Esophagus (tissue), 2 donors: Measurements from ENCODE around the gene KRTAP4-3. TPM values are rescaled to one million over a fixed set of nuclear protein-coding genes. Genes with fewer than 3 reads are reported as not detected.

Source experiments
- H3K27ac ChIP-seq, 2 donors: one replicate each; pipeline ENCODE4 v1.5.1; 2013; ENCODE audit warnings: low read depth in 2 of 2, mild to moderate bottlenecking in 2 of 2, inconsistent platforms in 1 of 2, low read length in 1 of 2, moderate library complexity in 1 of 2
- H3K27me3 ChIP-seq, 2 donors: one replicate each; pipeline ENCODE4 v1.6.1; 2013; ENCODE audit warnings: low read length in 2 of 2, control low read depth in 1 of 2, mild to moderate bottlenecking in 1 of 2; ENCODE audit not compliant: insufficient read depth in 2 of 2, control insufficient read depth in 1 of 2
- H3K36me3 ChIP-seq, 2 donors: one replicate each; pipeline ENCODE4 v1.6.1; 2013; ENCODE audit warnings: low read length in 1 of 2; ENCODE audit not compliant: control insufficient read depth in 2 of 2, insufficient read depth in 2 of 2
- H3K4me1 ChIP-seq, 2 donors: one replicate each; pipeline ENCODE4 v1.6.1; 2013; ENCODE audit warnings: low read length in 1 of 2; ENCODE audit not compliant: control insufficient read depth in 2 of 2, insufficient read depth in 2 of 2
- H3K4me3 ChIP-seq, 2 donors: one replicate each; pipeline ENCODE4 v1.5.1; 2013; ENCODE audit warnings: low read length in 2 of 2, mild to moderate bottlenecking in 2 of 2, low read depth in 1 of 2, moderate library complexity in 1 of 2
- H3K9me3 ChIP-seq, 2 donors: one replicate each; pipeline ENCODE4 v1.6.1; 2013; ENCODE audit warnings: mild to moderate bottlenecking in 2 of 2, low read depth in 1 of 2, low read length in 1 of 2, moderate library complexity in 1 of 2; ENCODE audit not compliant: control insufficient read depth in 2 of 2, insufficient read depth in 1 of 2
- WGBS, 2 donors: extraction: QIAGEN DNeasy Blood & Tissue Kit; methylation state at CpG; one replicate each; pipeline ENCODE4 v1.1.7; 2013; 5-methylcytosine and 5-hydroxymethylcytosine counted together
- polyA plus RNA-seq, 2 donors: library from polyadenylated mRNA; stranded (reverse); fragments of 200-250 nt; gene quantifications; one replicate each; pipeline ENCODE4 v1.2.3, GENCODE V29; 2013
- donor health status: healthy with polysubstance abuse.
- donor health status: Bipolar disorder and iron deficiency.

The KRTAP4-3 gene
- polyA plus RNA-seq, 2 donors, result not detected

DNA sequence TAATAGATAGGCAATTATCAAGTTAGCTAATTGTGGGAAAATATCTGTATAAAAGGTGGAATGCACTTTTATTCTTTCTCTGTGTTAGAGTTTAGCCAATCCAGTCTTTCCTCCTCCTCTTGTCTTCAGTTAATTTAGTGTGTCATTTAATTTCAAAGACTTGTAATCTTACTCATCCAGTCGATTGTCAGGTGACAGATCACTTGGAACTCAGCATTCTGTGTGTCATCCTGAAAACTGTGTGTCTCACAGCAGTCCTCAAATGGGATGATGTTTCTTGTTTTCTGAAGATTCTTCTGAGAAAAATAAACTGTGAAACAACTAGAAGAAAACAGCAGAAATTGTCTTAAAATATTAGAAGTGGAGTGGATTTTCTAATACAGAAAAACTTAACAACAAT lies 17.0 kb upstream of the KRTAP4-3 start:
- no peak overlapping the region for H3K4me3 ChIP-seq
- no peaks in the 10 kb centered on the region for H3K27me3 ChIP-seq
- H3K27ac ChIP-seq, result no peak overlapping the region
- H3K9me3 ChIP-seq, result no peaks in the 10 kb centered on the region
- 40 to 41% methylated on average over 1 of the region's 1 CpG for WGBS, 2 donors
- no peaks in the 10 kb centered on the region for H3K4me1 ChIP-seq
- H3K36me3 ChIP-seq, result no peaks in the 10 kb centered on the region

DNA sequence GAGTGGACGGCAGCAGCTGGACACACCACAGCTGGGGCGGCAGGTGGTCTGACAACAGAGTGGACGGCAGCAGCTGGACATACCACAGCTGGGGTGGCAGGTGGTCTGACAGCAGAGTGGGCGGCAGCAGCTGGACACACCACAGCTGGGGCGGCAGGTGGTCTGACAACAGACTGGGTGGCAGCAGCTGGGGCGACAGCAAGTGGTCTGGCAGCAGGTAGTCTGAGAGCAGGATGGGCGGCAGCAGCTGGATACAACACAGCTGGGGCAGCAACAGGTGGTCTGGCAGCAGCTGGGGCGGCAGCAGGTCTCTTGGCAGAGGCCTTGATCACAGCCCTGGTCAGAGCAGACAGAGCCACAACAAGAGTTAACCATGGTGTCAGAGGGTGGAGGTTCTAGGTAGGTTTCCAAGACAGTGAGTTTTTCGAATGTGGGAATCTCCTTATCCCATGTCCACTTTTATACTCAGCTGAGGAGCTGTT lies 16.5 kb upstream of the KRTAP4-3 start, which contains the start of gene KRTAP4-1:
KRTAP4-1 (minus strand) TSS at position 432 of the 482 bp plus-strand sequence; CDS start at position 375, 57 bp downstream.
- H3K9me3 ChIP-seq, result no peaks in the 10 kb centered on the region
- H3K4me3 ChIP-seq, result no peak within 1 kb of the TSS
- H3K36me3 ChIP-seq, result no peaks in the 10 kb centered on the region
- no peaks in the 10 kb centered on the region for H3K4me1 ChIP-seq
- H3K27ac ChIP-seq, result no peak within 1 kb of the TSS
- WGBS, 2 donors, result 63 to 67% methylated on average over 9 of the region's 9 CpGs
- H3K27me3 ChIP-seq, result no peaks in the 10 kb centered on the region

DNA sequence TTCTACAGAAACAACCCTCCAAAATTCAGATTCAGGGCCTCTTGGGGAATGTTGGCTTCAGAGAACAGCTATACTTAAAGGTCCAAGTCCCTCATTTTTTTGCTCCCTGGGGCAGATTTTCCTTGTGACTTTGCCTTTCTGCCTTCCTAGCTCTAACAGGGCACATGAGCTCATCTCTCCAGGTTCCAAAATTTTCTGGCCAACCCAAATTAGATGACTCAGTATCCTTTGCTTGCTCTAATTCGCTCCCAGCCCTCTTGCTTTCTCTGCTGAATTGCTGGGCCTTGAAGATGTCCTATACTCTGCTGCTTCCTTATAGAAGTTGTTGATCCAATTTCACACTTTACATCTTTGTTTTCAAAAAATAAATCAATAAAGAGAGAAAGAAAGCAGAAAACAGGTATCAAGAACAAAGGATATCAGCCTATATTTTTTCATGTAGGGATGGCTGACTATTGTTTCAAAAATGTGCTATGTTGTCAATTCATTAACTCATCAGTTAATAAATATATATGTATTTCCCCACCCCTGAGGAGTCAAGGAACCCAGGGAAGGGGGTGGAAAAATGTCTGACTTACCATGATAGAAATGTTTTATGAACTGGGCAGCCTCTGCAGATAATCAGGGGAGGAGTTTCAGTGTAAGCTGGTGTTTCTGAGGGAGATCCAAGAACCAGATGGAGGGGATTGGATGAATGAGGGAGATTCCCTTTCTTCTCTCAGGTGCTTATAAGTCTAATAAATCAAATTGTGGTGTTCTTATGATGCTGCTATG lies 11.0 kb upstream of the KRTAP4-3 start:
- no peak overlapping the region for H3K4me3 ChIP-seq
- 70 to 72% methylated on average over 1 of the region's 1 CpG for WGBS, 2 donors
- peaks cover 0 to 3% of the 10 kb centered on the region in 2 donors for H3K27me3 ChIP-seq
- H3K36me3 ChIP-seq, result no peaks in the 10 kb centered on the region
- no peaks in the 10 kb centered on the region for H3K9me3 ChIP-seq
- H3K27ac ChIP-seq, result no peak overlapping the region
- no peaks in the 10 kb centered on the region for H3K4me1 ChIP-seq

DNA sequence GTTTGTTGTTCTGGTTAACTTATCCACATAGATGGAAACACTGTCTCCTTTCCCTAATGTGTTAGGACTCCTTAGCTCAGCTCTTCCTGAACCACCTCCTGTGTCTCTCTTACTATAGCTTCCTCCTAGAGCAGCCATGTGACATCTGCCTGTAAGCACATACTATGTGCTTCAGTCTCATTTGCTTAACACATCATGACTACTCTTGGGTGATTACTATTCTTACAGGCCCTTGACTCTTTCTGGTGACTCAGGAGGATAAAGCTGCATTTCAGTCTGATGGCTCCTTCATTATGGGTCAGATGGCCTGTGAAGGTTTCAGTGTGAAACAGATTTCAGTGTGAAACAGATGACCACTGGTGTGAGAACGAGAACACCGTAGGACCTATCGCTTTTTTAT lies 10.3 kb upstream of the KRTAP4-3 start:
- Histone ChIP-seq H3K36me3 (no peaks in the 10 kb centered on the region), H3K27ac (no peak overlapping the region), H3K4me3 (no peak overlapping the region), H3K4me1 (no peaks in the 10 kb centered on the region), H3K9me3 (no peaks in the 10 kb centered on the region), H3K27me3 (peaks cover 0 to 3% of the 10 kb centered on the region in 2 donors)
- WGBS, 2 donors, result 94 to 96% methylated on average over 3 of the region's 3 CpGs

DNA sequence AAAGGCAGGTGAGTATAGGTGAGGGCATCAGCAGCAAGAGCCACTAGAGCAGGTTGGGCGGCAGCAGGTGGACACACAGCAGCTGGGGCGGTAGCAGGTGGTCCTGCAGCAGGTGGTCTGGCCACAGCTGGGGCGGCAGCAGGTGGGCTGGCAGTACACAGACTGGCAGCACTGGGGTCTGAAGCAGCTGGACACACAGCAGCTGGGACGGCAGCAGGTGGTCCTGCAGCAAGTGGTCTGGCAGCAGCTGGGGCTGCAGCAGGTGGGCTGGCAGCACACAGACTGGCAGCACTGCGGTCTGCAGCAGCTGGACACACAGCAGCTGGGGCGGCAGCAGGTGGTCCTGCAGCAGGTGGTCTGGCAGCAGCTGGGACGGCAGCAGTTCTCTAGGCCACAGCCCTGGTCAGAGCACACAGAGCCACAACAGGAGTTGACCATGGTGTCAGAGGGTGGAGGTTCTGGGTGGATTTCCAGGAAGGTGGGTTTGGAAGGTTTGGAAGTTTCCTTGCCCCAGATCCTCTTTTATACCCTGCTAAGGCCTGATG lies 9.8 kb upstream of the KRTAP4-3 start, which contains the start of gene KRTAP4-2:
KRTAP4-2 (minus strand) TSS at position 495 of the 545 bp plus-strand sequence; CDS start at position 438, 57 bp downstream.
- H3K27ac ChIP-seq, result no peak within 1 kb of the TSS

DNA sequence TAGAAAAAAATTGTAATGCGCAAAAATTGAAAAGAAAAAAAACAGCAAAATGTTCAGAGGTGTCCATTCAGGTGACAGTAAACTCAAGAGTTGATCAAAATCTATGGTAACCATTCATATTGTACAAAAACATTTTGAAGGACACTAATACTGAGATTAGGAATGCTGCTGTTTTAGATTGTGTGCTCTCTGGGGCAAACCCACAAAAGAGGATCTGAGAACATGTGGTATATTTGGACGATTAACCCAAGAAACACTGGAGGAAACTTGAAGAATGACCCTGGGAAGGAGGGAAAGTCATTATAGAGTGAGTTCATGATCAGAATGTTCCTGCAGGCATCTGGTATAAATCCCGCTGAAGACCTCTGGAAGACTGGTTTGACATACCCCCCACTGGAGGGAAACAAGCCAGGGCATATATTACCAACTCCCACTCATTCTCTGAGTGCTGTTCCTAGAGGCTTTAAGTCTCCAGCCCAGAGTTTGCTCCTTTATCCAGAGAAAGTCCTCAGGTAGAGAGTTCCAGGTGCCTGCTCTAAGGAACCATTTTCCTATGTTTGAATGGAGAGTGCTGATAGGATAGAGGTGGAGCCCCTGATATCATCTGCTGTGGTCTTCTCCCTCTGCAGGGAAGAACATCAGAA lies 8.8 kb upstream of the KRTAP4-3 start:
- 80 to 83% methylated on average over 3 of the region's 3 CpGs for WGBS, 2 donors

More for the DNA sequence above, 9.8 kb upstream of the KRTAP4-3 start, which contains the start of gene KRTAP4-2:
- 90 to 96% methylated on average over 7 of the region's 7 CpGs for WGBS, 2 donors
- Histone ChIP-seq H3K9me3 (no peaks in the 10 kb centered on the region), H3K4me1 (no peaks in the 10 kb centered on the region), H3K4me3 (no peak within 1 kb of the TSS), H3K27me3 (peaks cover 0 to 3% of the 10 kb centered on the region in 2 donors), H3K36me3 (no peaks in the 10 kb centered on the region)

DNA sequence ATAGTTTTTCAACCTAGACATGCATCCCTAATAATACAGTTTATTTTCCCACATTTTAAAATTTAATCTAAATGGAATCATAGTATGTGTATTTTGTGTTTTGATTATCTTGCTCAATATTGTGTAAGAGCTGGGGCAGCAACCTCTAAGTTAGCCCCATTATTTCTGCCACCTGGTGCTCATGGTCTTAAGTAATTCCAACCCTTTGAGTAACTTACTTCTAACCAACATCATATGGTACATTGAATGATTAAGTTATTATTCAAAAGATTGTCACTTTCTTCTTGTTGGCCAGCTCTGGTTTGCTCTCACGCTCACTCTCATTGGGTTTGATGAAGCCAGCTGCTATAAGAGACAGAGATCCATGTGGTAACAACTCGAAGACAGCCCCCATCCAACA lies 3.9 kb upstream of the KRTAP4-3 start:
- H3K9me3 ChIP-seq, result no peaks in the 10 kb centered on the region
- H3K36me3 ChIP-seq, result no peaks in the 10 kb centered on the region
- no peak overlapping the region for H3K27ac ChIP-seq
- 77 to 81% methylated on average over 2 of the region's 2 CpGs for WGBS, 2 donors
- H3K4me3 ChIP-seq, result no peak overlapping the region
- no peaks in the 10 kb centered on the region for H3K4me1 ChIP-seq
- H3K27me3 ChIP-seq, result peaks cover 0 to 3% of the 10 kb centered on the region in 2 donors

More for the DNA sequence above, 8.8 kb upstream of the KRTAP4-3 start:
- no peak overlapping the region for H3K4me3 ChIP-seq
- H3K27ac ChIP-seq, result no peak overlapping the region
- no peaks in the 10 kb centered on the region for H3K9me3 ChIP-seq
- H3K27me3 ChIP-seq, result peaks cover 0 to 3% of the 10 kb centered on the region in 2 donors
- H3K36me3 ChIP-seq, result no peaks in the 10 kb centered on the region
- H3K4me1 ChIP-seq, result no peaks in the 10 kb centered on the region

DNA sequence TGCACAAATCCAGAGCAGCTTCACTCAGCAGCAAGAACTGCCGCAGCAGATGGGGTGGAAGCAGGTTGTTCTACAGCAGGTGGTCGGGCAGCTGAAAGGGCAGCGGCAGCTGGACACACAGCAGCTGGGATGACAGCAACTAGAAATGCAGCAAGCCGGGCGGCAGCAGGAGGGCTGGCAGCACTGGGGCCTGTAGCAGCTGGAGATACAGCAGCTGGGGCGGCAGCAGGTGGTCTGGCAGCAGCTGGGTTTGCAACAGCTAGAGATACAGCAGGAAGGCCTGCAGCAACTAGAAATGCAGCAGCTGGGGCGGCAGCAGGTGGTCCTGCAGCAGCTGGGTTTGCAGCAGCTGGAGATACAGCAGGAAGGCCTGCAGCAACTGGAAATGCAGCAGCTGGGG lies 460 bp downstream of the KRTAP4-3 start:
- Histone ChIP-seq H3K4me3 (no peak overlapping the region), H3K9me3 (no peaks in the 10 kb centered on the region), H3K27me3 (no peaks in the 10 kb centered on the region), H3K4me1 (no peaks in the 10 kb centered on the region), H3K36me3 (no peaks in the 10 kb centered on the region), H3K27ac (no peak overlapping the region)
- WGBS, 2 donors, result 79 to 85% methylated on average over 7 of the region's 7 CpGs

DNA sequence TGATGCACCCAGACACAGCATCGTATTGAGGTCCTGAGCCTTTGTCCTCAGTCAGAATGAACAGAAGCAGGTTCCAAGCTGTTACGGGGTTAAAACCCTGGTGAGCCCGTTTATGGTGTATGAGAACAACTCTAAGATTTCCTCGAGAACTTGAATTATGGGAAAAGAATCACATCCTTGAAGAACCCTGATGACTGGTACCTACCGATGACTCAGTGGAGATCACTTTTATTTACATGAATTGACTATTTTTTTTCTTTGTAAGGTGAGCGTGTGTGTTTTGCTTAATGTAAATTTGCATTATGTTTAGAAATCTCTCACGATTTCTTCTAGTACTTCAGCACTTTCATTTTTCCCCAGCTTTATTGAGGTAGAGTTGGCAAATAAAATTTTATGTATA lies 4.2 kb downstream of the KRTAP4-3 start:
- no peaks in the 10 kb centered on the region for H3K4me1 ChIP-seq
- no peaks in the 10 kb centered on the region for H3K36me3 ChIP-seq
- no peaks in the 10 kb centered on the region for H3K9me3 ChIP-seq
- WGBS, 2 donors, result 71 to 76% methylated on average over 7 of the region's 7 CpGs
- no peaks in the 10 kb centered on the region for H3K27me3 ChIP-seq
- no peak overlapping the region for H3K27ac ChIP-seq
- H3K4me3 ChIP-seq, result no peak overlapping the region
